ENCODE results near the gene MICU1.
"Not testable (repeated sequence)": the region's sequence is repeated elsewhere in the genome, so short reads cannot be mapped to it uniquely, and the experiment has no call there.

The MICU1 gene

GRCh38 chr10:72455889-72456595 lies 169.8 kb downstream of the MICU1 start:
- Histone ChIP-seq H3K4me2 (ENCODE audit: low read depth, low read length, poor library complexity, severe bottlenecking) (no peak overlapping the region), H3K36me3 (ENCODE audit: low read length) (no peaks in the 10 kb centered on the region), H3K4me3 (ENCODE audit: insufficient read depth, low read length, poor library complexity, severe bottlenecking) (no peak overlapping the region), H3K27me3 (ENCODE audit: low read length) (no peaks in the 10 kb centered on the region), H3F3A (ENCODE audit: insufficient read depth) (no peaks in the 10 kb centered on the region), H4K20me1 (ENCODE audit: low read depth, low read length) (no peaks in the 10 kb centered on the region), H3K9ac (ENCODE audit: low read length) (no peak overlapping the region), H2AFZ (ENCODE audit: low read depth, low read length, severe bottlenecking) (no peak overlapping the region), H3K9me3 (ENCODE audit: insufficient read depth, low read length) (no peaks in the 10 kb centered on the region), H3K79me2 (ENCODE audit: insufficient read depth, low read length) (no peaks in the 10 kb centered on the region), H3K9me2 (replicated peaks; ENCODE audit: insufficient read depth, low read length) (no peaks in the 10 kb centered on the region), H3K27ac (ENCODE audit: low read depth, low read length) (no peak overlapping the region)
- no peak for TF ChIP-seq EZH2phosphoT487 (conservative IDR thresholded peaks at IDR 0.05; ENCODE audit: low read length)
- TF ChIP-seq CTCF (IDR thresholded peaks at IDR 0.05; ENCODE audit: insufficient read depth, low read length, poor library complexity, severe bottlenecking) = no peak

GRCh38 chr10:72449941-72450441 lies 175.9 kb downstream of the MICU1 start:
- no peak for TF ChIP-seq CTCF (IDR thresholded peaks at IDR 0.05; ENCODE audit: insufficient read depth, low read length, poor library complexity, severe bottlenecking)
- TF ChIP-seq EZH2phosphoT487 (conservative IDR thresholded peaks at IDR 0.05; ENCODE audit: low read length) = no peak
- no peaks in the 10 kb centered on the region for H3F3A ChIP-seq (ENCODE audit: insufficient read depth)
- H3K9me3 ChIP-seq (ENCODE audit: insufficient read depth, low read length) = no peaks in the 10 kb centered on the region
- H3K4me2 ChIP-seq (ENCODE audit: low read depth, low read length, poor library complexity, severe bottlenecking) = no peak overlapping the region
- no peaks in the 10 kb centered on the region for H3K79me2 ChIP-seq (ENCODE audit: insufficient read depth, low read length)
- H3K4me3 ChIP-seq (ENCODE audit: insufficient read depth, low read length, poor library complexity, severe bottlenecking) = no peak overlapping the region
- H4K20me1 ChIP-seq (ENCODE audit: low read depth, low read length) = no peaks in the 10 kb centered on the region
- no peaks in the 10 kb centered on the region for H3K36me3 ChIP-seq (ENCODE audit: low read length)
- H3K9me2 ChIP-seq (replicated peaks; ENCODE audit: insufficient read depth, low read length) = no peaks in the 10 kb centered on the region
- H2AFZ ChIP-seq (ENCODE audit: low read depth, low read length, severe bottlenecking) = no peak overlapping the region
- no peak overlapping the region for H3K9ac ChIP-seq (ENCODE audit: low read length)
- H3K27me3 ChIP-seq (ENCODE audit: low read length) = no peaks in the 10 kb centered on the region
- H3K27ac ChIP-seq (ENCODE audit: low read depth, low read length) = no peak overlapping the region

DNA sequence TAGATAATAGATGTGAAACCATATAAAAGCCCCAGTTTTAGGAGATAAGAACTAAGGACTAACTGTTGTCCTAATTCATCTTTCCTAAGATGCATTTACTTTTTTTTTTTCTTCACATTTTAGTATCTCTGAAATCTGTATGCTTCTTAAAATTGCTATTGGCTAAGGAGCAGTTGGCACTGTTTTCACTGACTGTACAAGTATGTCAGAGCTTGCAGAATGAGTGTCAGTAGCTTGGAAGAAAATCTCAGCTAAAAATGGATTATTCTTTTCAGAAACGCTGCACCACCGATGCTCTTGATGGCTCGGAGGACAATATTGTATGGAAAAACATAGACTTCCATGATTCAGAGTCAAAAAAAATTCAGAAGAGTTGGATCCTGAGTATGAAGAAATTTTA lies 180.0 kb downstream of the MICU1 start:
- Histone ChIP-seq H2AFZ (ENCODE audit: low read depth, low read length, severe bottlenecking) (no peak overlapping the region), H3K36me3 (ENCODE audit: low read length) (no peaks in the 10 kb centered on the region), H3K4me3 (ENCODE audit: insufficient read depth, low read length, poor library complexity, severe bottlenecking) (no peak overlapping the region), H3K9me3 (ENCODE audit: insufficient read depth, low read length) (no peaks in the 10 kb centered on the region), H3K79me2 (ENCODE audit: insufficient read depth, low read length) (no peaks in the 10 kb centered on the region), H4K20me1 (ENCODE audit: low read depth, low read length) (no peaks in the 10 kb centered on the region), H3K9me2 (replicated peaks; ENCODE audit: insufficient read depth, low read length) (no peaks in the 10 kb centered on the region), H3K4me2 (ENCODE audit: low read depth, low read length, poor library complexity, severe bottlenecking) (no peak overlapping the region), H3K9ac (ENCODE audit: low read length) (no peak overlapping the region), H3F3A (ENCODE audit: insufficient read depth) (no peaks in the 10 kb centered on the region), H3K27me3 (ENCODE audit: low read length) (no peaks in the 10 kb centered on the region), H3K27ac (ENCODE audit: low read depth, low read length) (no peak overlapping the region)
- TF ChIP-seq CTCF (IDR thresholded peaks at IDR 0.05; ENCODE audit: insufficient read depth, low read length, poor library complexity, severe bottlenecking) (no peak), EZH2phosphoT487 (conservative IDR thresholded peaks at IDR 0.05; ENCODE audit: low read length) (no peak)

DNA sequence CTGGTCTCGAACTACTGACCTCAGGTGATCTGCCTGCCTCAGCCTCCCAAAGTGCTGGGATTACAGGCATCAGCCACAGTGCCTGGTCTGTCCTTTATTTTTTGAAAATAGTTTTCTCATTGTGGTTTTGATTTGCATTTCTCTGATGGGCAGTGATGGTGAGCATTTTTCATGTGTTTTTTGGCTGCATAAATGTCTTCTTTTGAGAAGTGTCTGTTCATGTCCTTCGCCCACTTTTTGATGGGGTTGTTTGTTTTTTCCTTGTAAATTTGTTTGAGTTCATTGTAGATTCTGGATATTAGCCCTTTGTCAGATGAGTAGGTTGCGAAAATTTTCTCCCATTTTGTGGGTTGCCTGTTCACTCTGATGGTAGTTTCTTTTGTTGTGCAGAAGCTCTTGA lies 182.9 kb downstream of the MICU1 start:
- not testable (repeated sequence) for H3K27me3 ChIP-seq (ENCODE audit: low read length); H2AFZ ChIP-seq (ENCODE audit: low read depth, low read length, severe bottlenecking); H3K36me3 ChIP-seq (ENCODE audit: low read length); H3K4me2 ChIP-seq (ENCODE audit: low read depth, low read length, poor library complexity, severe bottlenecking); H3K9ac ChIP-seq (ENCODE audit: low read length); H3K4me3 ChIP-seq (ENCODE audit: insufficient read depth, low read length, poor library complexity, severe bottlenecking); H3F3A ChIP-seq (ENCODE audit: insufficient read depth); H4K20me1 ChIP-seq (ENCODE audit: low read depth, low read length); H3K9me3 ChIP-seq (ENCODE audit: insufficient read depth, low read length); H3K27ac ChIP-seq (ENCODE audit: low read depth, low read length); H3K9me2 ChIP-seq (replicated peaks; ENCODE audit: insufficient read depth, low read length); H3K79me2 ChIP-seq (ENCODE audit: insufficient read depth, low read length)

Data from SU-DHL-6 (cell line).